NCI-H2107 treated with DMSO at 0.1 percent for 48 hours (cell line): ENCODE results near the gene PCLO.
"Not testable (repeated sequence)": the region's sequence is repeated elsewhere in the genome, so short reads cannot be mapped to it uniquely, and the experiment has no call there.

Source experiments
- DNase-seq: peaks from one replicate; lab custom pipeline; 2025; ENCODE audit not compliant: unreplicated experiment; lab: John Stamatoyannopoulos, UW

Gene PCLO

DNA sequence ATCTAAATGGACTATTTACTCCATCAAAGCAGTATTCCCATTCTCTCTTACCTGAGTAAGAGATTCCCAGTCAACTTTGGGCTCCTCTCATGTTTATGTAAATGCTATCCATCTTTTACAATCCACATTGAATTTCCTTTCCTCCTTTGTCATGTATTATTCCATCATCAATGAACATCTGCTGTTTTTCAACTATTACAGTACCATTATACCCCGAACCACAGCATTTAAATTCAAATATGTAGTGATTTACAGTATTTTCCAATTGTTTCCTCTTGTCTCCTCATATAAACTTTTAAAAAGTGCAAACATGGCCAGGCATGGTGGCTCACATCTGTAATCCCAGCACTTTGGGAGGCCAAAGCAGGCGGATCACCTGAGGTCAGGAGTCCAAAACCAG, 20.3 kb downstream of the PCLO start:
- no peak for DNase-seq

DNA sequence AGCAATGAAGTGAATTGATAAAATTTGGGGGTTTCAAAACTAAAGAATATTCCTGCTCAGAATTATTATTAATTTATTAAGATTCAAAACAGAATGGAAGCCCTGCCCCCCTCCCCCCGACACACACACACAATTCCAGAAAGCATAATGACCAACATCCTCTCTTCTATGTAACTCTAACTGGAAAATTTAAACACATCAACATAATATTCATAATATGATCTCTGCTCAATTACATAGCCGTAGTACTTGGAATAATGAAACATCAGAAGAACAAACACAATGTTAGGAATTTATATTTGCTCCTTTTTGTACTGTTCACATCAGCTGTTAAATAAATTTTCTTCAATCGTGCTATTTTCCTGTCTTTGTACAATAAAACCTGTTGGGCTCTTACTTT, 20.8 kb downstream of the PCLO start:
- DNase-seq = no peak

DNA sequence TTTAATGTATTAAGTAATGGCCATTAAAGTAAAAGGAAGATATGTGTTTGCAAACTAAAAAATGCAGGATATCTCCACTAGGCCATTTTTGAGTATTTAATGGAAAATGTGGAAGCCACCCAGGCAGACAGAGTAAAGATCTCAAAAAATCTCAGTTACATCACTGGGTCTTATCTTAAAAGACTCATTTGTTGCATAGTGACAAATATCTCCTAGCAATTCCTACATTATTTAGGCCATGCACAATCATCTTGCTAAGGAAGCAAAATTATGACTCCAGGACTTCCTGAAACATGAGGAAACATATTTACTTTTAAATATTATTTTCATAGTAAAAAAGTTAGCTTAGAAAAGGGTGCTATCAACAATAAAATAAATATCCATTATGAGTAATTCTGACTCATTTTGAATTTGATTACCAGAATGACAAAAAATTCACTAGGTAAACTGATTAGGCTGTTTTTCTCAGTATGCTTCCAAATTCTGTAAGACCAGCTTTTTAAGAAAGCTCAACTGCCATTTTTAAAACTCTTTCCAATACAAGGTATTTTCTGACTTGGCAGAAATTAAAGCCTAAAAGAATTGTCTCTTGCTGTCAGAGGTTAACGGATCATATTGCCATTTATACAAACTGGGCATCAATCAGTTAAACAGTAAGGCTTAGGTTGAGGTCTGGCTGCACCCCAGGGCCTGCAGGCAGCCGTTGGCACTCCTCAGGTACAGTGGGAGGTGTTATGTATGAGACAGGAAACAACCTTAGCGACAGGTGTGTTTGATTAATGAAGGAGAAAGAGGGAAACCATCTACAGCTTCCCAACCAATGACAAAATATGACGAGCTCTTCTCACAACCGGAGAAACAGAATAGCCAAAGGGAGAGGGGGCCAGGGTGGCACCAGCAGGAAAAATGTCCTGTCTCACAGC, 31.8 kb downstream of the PCLO start:
- DNase-seq = peak; percentile 80

DNA sequence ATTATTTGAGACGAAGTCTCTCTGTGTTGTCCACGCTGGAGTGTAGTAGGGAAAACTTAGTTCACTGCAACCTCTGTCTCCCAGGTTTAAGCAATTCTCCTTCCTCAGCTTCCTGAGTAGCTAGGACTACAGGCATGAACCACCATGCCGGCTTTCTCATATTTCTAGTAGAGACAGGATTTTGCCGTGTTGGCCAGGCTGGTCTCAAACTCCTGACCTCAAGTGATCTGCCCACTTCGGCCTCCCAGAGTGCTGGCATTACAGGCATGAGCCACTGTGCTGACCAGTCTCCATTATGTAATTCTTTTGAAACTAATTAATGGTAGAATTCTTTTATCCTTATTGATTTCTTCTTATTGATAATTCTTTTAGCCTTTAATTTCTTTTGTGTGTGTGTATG, 32.5 kb downstream of the PCLO start:
- no peak for DNase-seq

DNA sequence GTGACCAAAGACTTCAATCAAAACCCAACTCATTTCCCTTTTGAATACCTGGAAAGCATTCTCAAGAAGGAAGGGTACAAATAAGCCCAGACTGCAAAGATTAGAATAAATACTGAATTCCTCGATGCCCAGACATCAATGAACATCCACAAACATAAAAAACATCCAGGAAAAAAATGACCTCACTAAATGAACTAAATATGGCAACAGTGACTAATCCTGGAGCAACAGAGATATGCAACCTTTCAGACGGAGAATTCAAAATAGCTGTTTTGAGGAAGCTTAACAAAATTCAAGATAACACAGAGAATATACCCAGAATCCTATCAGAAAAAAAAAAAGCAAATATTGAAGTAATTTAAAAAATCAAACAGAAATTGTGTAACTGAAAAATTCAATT, 43.2 kb downstream of the PCLO start:
- no peak for DNase-seq

DNA sequence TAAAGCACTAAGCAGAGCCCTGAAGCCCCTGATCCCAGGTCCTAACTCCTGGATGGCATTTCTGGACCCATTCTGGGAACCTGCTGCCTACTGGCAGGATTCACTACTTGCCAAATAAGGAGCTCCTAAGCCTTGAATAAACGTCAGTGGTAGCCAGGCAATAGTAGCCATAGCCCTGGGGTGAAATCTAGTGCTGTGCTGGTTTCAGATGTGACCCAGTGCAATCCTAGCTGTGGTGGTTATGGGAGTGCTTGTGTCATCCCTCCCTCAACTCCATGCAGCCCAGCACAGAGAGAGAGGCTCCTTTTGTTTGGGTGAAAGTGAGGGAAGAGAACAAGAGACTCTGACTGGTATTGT, 43.7 kb downstream of the PCLO start:
- DNase-seq = no peak

DNA sequence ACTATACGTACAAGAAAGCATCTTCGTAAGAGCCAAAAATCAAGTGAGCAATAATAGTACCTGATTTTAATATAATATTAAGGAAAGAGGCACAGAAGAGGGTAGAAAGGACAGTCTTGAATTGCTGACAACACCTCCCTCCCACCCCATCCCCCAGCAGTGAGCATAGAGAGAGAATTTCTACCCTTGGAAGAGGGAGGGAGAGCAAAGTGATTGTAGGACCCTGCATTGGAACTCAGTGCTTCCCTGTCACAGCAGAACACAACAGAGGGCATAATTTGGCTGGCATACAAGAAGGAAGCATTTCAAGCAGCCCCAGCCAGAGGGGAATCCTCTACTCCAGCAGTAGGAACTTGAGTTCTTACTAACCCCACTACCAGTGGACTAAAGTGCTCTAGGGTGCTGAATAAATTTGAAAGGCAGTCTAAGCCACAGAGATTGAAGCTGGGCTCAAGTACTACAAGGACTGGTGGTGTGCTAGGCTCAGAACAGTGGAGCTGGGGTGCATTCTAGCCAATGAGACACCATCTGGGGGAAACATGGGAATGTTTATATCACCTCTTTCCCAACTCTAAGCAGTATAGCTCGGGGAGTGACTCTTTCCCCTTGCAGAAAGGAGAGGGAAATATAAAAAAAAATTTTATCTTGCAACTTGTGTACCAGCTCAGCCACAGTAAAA, 44.2 kb downstream of the PCLO start:
- DNase-seq = no peak

DNA sequence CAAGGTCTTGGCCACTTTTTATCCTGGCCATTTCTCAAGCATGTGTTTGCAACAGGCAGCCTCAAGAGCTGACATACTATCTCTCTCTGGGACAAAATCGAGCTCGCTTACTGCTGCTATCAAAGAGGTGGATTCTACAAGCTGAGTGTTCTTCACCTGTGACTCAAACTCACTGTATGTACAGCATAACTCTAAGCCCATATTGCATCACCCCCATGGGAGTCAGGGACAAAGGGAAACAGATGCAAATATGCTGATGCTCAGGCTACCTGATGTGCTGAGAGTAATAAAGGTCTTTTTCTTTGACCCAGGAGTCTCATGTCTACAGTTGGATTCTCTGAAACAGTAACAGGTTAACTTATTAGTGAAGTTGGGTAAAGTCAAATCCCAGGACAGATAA, 45.2 kb downstream of the PCLO start:
- DNase-seq = peak; percentile 64

DNA sequence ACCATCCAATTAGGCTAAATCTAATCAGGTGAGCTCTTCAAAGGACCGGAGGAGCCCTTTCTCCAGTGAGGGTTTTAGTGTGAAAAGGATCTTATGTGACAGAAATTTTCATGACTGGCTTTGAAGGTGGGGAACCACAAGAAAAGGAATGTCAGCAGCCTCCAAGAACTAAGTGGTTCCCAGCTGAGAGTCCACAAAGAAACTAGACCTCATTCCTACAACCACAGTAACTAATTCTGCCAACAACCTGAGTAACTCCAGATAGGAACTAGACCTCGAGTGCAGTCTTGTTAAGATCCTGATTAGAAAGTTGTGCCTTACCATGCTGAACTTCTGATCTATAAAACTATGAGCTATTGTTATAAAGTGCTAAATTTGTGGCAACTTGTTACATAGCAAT, 51.3 kb downstream of the PCLO start:
- peak; percentile 57 for DNase-seq

DNA sequence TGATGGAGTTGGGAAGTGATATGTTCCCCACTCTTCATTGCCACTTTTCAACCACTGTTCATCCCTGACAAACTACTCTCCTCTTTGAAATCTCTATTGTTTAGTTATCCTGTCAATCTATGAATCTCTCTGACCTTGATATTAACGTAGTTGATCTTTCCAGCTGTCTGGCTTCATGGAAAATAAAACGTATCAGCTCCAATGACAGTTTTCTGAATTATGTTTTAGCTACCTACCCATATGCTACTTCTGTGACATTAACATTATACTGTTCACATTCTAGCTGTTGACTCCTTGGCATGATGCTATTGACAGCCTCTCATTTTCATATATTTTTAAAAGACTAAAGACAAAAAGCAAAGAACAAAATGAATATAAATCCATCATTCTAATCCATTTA, 53.3 kb downstream of the PCLO start:
- no peak for DNase-seq

DNA sequence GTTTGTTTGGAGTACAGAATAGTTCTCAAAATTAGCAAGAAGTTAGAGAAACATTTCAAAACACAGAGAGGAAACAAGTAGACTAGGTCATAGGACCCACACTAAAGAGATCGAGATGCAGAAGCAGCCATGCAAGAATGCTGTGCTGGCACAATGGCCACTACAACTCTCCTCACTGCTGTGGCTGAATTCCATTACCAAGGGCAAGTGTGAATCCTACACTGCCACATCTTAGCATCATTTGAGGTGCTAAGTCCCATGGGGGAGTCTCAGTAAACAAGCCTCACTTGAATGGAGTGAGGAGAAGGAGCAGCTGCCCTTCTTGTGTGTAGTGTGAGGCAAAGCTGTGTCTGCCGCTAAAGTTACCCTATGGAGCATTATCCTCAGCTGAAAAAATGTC, 56.7 kb downstream of the PCLO start:
- peak; percentile 51 for DNase-seq

DNA sequence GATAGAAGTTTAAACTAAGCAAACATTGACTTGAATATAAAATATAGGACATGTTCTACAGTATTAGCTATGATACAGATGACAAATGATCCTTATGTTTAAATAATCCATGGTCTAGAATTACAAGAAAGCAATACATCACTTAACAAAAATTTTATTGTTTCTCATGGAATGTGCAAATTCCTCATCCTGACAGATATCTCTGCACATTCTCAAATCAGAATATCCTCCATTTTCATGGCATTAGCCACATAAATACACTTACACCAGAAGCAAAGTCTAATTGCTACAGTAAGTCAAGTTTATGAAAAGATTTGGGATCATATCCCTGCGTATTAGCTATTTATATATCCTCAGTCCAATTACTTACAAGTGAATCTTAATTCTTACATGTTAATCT, 57.6 kb downstream of the PCLO start:
- DNase-seq = no peak

DNA sequence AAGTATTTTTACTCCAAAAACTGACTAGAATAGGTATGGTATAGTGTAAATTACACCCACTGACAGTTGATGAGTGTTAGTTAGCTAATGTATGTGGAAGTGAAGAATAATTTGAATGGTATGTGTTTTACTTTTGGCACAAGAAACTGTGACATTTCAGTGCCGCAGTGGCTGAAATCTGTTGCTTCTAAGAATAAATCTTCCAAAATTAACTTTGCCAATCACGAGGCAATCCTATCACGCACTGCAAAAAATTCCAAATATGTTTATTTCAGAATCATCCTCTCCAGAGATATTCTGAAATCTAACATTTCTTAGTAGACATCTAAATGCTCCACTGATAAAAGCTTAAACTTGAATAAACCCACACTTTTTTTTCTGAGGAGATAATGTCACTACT, 61.2 kb downstream of the PCLO start:
- no peak for DNase-seq

DNA sequence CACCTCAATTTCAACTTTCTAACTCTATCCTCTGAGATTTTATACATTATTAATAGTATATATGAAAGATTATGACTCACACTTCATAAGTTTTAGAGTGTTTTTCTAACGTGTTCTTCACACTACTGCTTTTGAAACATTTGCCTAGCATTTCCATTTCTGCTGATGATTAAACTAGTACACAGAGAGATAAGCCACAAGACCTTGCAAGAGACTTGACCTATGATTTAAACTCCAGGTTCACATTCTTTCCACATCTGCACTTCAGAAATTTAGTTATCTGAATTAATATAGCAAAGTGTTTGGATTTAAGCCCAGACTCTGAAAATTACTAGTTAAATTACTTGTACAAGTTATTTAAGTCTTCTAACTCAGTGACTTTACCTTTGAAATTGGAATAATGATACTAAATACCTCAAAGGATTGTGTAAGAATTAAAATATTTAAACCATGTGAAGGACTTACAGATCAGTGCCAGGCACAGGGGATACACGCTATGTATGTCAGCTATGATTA, 66.6 kb downstream of the PCLO start:
- DNase-seq = no peak

DNA sequence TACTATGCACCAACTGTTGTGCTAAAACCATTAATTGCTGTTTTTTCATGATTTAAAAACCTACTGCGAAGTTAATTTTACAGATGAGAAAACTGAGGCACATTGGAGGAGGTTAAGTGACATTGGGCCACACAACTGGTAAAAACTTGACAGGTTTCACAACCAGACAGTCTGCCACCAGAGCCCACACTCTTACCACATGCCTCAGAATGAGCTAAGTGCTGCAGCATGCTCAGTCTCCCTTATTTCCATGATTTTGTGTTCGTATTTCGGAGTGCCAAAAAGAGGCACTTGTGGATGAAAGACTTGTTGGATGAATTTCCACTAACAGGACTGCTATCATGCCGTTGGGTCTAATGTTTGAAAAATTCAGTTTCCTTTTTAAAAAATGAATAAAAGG, 77.4 kb downstream of the PCLO start:
- DNase-seq = no peak

DNA sequence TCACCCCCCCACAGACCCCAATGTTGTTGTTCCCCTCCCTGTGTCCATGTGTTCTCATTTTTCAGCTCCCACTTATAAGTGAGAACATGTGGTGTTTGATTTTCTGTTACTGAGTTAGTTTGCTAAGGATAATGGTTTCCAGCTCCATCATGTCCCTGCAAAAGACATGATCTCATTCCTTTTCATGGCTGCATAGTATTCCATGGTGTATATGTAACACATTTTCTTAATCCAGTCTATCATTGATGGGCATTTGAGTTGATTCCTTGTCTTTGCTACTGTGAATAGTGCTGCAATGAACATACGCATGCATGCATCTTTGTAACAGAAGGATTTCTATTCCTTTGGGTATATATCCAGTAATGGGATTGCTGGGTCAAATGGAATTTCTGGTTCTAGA, 82.8 kb downstream of the PCLO start:
- not testable (repeated sequence) for DNase-seq

DNA sequence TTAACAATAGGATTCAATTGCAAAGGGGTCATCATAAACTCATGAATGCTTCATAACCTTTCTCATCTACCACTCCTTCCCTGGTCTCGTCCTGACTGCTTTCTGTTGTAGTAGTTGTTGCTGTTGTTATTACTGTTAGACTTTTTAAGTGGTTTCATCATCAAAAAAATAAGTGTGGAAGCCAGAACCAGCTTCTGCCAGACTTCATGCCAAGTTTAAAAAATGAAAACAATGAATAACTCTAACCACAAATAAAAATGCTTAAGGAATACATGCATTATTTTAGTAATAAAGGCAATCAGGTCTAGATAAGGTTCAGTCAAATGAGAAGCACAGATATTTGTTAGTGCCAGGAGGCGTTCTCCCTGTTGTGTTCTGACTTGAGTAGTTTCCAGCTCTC, 85.4 kb downstream of the PCLO start:
- DNase-seq = no peak

DNA sequence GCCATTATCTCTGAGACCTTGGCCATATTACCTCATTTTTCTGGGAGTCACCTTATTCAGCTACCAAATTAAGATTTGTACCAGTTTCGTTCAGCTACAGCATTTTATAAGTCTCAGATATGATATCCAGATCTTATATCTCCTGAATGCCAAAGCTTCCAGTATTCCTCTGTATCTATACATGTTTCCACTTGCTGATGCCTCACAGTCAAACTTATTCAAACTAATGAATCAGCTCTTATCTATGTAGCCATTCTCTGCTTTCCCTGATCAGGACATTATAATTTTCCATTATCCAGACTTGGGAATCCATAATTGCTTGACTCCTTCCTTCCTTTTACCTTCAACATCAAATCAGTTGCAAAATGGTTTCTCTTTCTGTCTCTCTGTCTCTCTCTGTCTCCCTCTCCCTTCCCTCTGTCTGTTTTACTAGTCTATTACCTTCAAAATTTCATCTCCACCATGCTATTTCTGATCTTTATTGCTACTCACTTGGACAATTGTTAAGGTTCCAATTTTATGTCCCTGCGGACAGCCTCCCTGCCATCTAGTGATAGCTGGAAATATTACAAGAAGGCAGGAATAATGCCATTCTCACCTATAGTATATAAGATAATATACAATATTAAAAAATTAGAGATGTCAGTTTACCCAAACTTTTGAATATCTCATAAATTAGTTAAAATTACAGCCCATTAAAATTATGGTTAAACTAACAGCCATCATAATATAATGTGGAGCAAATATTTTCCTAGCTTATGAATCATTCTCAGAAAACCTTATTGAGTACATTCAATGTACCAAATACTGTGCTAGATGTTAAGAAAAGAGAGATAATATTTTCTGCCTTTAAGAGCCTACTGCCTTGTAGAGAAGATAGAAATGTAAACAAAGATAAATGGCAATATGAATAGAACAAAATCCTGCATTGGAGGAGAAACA, 89.8 kb downstream of the PCLO start:
- no peak for DNase-seq

DNA sequence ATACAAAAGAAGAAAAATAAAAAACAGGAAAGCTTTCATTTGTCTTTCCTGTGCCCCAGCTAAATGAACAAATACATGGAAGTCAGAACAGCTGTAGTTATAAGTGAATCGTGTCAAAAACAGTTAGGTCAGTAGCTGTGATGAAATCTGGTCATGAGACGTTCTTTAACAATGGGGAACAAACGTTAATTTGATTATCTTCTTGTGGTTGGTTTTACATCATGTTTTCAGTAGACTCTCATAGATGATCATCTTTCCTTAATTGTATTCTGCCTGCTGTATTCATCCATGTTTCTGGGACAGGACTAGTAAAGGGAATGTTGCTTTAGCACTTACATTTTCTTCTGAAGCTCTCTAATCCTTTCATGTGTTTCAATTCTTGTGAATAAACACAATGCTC, 97.0 kb downstream of the PCLO start:
- DNase-seq = no peak

DNA sequence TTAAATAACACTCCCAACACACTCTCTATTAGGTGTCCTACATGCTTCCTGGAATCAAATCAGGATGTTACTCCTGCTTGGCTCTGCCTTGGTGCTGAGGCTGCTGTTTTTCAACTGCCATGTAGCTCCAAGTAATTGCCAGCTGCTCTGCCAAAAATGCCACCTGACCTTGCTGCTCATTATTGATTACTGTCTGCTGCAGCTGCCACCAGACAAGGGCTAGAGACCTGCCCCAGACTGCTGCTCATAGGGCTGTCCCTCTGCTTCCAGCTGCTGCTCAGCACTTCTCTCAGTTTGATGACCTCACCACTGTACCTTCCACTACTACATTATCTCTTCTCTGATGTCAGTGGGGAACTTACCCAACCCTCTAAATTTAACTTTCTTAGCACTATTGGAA, 102.5 kb downstream of the PCLO start:
- peak; percentile 68 for DNase-seq

DNA sequence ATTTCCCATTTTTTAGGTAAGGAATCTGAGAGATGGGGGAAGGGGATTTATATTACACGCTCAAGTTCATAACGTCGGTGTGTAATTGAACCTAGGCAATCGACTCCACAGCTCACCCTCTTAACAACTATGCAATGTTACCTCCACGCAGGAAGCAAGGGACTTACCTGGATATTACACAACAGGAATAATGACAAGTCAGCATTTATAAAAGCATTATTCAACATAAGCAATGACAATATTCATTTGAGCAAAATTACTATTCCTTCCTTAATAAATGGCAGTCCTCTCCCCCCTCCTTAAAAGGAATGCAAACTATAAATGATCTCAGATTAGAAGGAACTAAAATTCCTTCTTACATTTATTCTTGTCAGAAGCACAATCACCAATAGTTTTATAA, 104.0 kb downstream of the PCLO start:
- DNase-seq = no peak
